ENCODE results near the gene HSPG2. TPM values are rescaled to one million over a fixed set of nuclear protein-coding genes. Genes with fewer than 3 reads are reported as not detected.

HSPG2 gene
- total RNA-seq, 1 donor from 2014 or later = 656 TPM

DNA sequence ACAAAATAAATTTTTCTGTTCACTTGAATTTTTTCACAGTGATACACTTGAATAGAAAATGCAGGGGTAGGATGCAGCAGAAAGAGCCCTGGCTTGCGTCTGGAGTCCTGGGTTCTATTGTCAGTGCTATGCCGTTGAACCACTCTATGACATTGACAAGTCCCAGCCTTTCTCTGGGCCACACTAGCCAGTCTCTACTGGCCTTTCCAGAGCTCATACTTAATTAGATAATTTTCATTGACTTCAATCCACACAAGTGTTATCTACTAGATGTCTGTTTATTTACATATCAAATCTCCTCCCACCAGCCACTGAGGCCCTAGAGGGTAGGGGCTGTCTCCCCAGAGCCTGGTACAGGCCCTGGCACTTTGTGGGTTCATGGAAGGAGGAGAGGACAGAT lies 24.2 kb upstream of the HSPG2 start:
- Mint-ChIP-seq H3K27me3 (no peaks in the 10 kb centered on the region), H3K9me3 (ENCODE audit: low read depth) (no peaks in the 10 kb centered on the region), H3K36me3 (ENCODE audit: insufficient read depth) (no peaks in the 10 kb centered on the region), H3K4me1 (ENCODE audit: low read depth) (peaks cover 24% of the 10 kb centered on the region), H3K4me3 (ENCODE audit: low read depth) (no peak overlapping the region), H3K27ac (no peak overlapping the region)
- no peak for DNase-seq (ENCODE audit: low spot score, unreplicated experiment)
- TF ChIP-seq, protein P1, sequence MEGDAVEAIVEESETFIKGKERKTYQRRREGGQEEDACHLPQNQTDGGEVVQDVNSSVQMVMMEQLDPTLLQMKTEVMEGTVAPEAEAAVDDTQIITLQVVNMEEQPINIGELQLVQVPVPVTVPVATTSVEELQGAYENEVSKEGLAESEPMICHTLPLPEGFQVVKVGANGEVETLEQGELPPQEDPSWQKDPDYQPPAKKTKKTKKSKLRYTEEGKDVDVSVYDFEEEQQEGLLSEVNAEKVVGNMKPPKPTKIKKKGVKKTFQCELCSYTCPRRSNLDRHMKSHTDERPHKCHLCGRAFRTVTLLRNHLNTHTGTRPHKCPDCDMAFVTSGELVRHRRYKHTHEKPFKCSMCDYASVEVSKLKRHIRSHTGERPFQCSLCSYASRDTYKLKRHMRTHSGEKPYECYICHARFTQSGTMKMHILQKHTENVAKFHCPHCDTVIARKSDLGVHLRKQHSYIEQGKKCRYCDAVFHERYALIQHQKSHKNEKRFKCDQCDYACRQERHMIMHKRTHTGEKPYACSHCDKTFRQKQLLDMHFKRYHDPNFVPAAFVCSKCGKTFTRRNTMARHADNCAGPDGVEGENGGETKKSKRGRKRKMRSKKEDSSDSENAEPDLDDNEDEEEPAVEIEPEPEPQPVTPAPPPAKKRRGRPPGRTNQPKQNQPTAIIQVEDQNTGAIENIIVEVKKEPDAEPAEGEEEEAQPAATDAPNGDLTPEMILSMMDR (IDR thresholded peaks at IDR 0.05; ENCODE audit: unreplicated experiment) = no peak

DNA sequence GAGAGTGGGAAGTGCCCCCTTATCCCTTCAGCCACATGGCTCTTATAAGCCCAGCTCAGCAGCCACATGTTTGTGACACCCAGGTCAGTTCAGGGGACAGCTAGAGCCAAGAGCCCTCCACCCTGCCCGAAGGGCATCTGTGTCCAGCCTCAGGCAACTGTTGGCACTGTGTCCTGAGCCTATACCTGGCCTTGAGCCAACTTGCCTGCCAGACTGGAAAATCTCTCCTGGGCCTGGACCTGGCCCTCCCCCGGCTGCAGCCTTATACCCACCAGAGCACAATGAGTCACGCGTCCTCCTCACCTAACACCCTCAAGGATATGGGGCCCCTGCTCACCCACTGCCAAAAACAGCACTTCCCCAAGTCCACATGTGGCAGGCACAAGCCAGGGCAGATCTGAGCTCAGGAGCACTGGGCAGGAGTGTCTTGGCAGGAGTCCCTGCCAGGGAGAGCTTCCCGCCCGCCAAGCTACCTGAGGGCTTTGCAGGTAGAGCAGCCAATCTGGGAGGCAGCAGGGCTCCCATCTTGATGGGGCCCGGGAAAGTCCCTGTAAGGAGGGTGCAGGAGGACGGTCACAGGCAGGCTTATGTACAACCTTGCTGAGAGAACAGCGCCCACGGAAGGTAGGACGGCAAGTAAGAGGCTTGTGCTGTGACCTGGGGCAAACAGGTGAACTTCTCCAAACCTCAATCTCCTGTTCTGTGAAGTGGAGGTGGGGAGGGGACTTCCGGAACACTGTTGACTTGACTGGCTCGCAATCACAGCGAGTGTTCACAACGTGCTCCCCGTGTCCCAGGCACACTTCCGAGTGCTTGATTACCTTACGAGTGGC lies 19.8 kb upstream of the HSPG2 start:
- Mint-ChIP-seq H3K27ac (peak overlapping the region; percentile 56), H3K27me3 (no peaks in the 10 kb centered on the region), H3K4me1 (ENCODE audit: low read depth) (peaks cover 19% of the 10 kb centered on the region), H3K9me3 (ENCODE audit: low read depth) (no peaks in the 10 kb centered on the region), H3K36me3 (ENCODE audit: insufficient read depth) (no peaks in the 10 kb centered on the region), H3K4me3 (ENCODE audit: low read depth) (no peak overlapping the region)
- DNase-seq (ENCODE audit: low spot score, unreplicated experiment) = no peak
- TF ChIP-seq, protein P1 (IDR thresholded peaks at IDR 0.05; ENCODE audit: unreplicated experiment) = no peak

DNA sequence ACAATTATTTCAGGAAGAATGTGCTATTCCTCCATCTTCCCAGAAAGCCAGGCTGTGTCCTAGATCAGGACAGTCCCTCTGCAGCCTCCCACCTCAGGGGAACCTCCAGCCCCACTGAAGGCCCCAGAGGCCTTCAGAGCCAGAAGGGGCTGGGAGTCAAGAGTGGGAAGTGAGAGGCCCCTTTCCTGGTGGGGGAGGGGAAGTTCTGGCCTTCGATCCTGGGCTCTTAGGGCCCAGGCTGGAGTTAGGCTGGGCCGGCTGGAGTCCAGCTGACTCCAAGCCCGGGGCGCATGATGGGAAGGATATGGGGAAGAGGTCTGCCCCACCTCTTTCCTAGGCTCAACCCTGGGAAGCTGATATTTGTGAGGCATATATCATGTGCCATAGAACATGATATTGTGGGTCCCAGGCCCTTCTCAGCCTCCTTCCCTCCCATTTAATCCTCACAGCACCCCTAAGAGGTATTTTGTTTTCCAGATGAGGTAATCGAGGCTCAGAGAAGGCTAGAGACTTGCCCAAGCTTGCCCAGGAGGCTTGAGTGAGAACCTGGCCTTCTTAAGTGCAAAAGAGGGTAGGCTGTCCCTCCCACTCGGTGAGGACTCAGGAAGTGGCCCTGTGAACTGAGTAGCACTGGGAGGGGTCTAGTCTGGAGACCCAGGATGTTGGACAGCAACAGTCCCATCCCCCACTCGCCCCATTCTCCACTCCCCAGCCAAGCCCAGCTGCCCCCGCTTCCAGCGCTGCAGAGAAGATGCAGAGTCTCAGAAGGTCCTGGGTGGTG lies 18.6 kb upstream of the HSPG2 start:
- no peaks in the 10 kb centered on the region for H3K9me3 Mint-ChIP-seq (ENCODE audit: low read depth)
- H3K27me3 Mint-ChIP-seq = no peaks in the 10 kb centered on the region
- no peak for DNase-seq (ENCODE audit: low spot score, unreplicated experiment)
- TF ChIP-seq, protein P1 (IDR thresholded peaks at IDR 0.05; ENCODE audit: unreplicated experiment) = no peak
- no peak overlapping the region for H3K27ac Mint-ChIP-seq
- peaks cover 19% of the 10 kb centered on the region for H3K4me1 Mint-ChIP-seq (ENCODE audit: low read depth)
- no peak overlapping the region for H3K4me3 Mint-ChIP-seq (ENCODE audit: low read depth)
- H3K36me3 Mint-ChIP-seq (ENCODE audit: insufficient read depth) = no peaks in the 10 kb centered on the region

DNA sequence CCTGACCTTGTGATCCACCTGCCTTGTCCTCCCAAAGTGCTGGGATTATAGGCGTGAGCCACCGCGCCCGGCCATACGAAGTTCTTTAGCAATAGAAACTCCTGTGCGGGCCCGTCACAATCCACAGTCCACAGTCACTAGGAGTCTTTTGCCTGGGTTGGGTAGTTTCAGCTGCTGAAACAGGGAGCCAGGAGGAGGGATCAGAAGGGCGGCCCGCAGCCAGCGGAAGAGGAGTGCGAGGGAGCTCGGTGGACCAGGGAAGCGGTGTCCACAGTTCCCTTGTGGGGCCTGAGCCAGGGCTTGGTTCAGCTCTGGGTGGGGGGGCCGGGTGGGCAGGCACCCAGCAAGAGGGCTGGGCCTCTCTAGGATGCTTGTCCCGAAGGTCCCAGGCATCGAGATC lies 17.9 kb upstream of the HSPG2 start:
- no peaks in the 10 kb centered on the region for H3K27me3 Mint-ChIP-seq
- peaks cover 19% of the 10 kb centered on the region for H3K4me1 Mint-ChIP-seq (ENCODE audit: low read depth)
- H3K27ac Mint-ChIP-seq = no peak overlapping the region
- H3K36me3 Mint-ChIP-seq (ENCODE audit: insufficient read depth) = no peaks in the 10 kb centered on the region
- no peaks in the 10 kb centered on the region for H3K9me3 Mint-ChIP-seq (ENCODE audit: low read depth)
- no peak overlapping the region for H3K4me3 Mint-ChIP-seq (ENCODE audit: low read depth)
- TF ChIP-seq, protein P1 (IDR thresholded peaks at IDR 0.05; ENCODE audit: unreplicated experiment) = no peak
- DNase-seq (ENCODE audit: low spot score, unreplicated experiment) = no peak

DNA sequence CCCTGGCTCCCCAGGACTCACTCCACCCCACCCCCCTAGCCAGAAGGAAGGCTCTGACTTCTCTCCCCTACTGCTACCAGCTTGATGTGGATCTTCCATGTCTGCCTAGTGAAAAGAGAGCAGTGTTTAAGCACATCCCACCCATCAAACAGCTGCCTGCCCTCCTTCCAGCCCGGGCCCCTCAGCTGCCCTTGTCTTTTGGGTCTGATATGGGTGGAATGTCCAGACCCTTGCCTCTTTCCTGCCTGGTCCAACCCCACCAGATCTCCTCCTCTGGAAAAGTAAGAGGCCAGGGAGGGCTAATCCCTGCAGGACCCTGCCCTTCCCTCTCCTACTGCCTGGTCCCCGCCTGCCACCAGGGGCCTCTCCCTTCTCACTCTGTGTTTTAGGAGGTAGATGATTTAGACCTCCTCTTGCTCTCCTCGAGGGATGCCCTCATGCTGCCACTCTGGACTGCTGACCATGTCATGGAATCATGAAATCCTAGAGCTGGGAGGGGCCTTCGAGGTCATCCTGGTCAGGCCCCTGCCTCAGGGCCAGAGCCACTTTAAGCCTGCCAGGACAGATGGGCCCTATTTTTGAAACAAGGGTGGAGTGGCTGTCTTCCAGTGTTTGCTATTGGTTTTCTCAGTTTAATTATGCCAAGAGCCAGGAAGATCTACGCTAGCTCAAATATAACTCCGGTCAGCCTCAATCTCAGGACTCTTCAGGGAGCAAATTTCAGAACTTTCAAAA lies 15.8 kb upstream of the HSPG2 start:
- H3K27ac Mint-ChIP-seq = no peak overlapping the region
- no peaks in the 10 kb centered on the region for H3K9me3 Mint-ChIP-seq (ENCODE audit: low read depth)
- H3K27me3 Mint-ChIP-seq = no peaks in the 10 kb centered on the region
- H3K4me1 Mint-ChIP-seq (ENCODE audit: low read depth) = peaks cover 14% of the 10 kb centered on the region
- no peak for DNase-seq (ENCODE audit: low spot score, unreplicated experiment)
- H3K4me3 Mint-ChIP-seq (ENCODE audit: low read depth) = no peak overlapping the region
- TF ChIP-seq, protein P1 (IDR thresholded peaks at IDR 0.05; ENCODE audit: unreplicated experiment) = peak; percentile 29
- H3K36me3 Mint-ChIP-seq (ENCODE audit: insufficient read depth) = no peaks in the 10 kb centered on the region
